ENCODE data around the gene FOSL2.

Gene FOSL2

DNA sequence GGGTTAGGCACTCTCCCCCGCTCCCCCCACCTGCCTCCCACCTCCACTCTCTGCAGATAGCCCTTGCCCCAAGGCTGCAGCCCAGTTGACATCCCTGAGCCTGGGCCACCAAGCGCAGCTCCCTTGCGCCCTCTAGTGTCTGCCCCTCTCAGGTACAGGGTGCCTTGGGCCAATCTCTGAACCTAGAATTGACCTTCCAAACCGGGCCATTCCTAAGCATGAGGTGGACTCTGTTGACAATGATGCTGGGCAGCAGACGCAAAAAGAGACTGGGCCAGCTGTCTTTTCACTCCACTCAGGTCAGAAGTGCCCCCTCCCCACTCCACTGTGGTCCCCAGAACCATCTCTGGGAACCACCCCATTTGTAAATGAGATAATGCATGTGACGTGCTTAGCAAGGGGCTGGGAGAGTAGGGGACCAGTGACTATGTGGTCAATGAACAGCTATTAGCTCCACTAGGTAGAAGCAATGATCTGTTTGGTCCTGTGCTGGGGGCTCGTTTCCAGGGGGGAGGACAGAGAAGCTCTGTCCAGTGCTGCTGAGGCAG, 60.0 kb downstream of the FOSL2 start (continued):
- TF ChIP-seq, protein P1, sequence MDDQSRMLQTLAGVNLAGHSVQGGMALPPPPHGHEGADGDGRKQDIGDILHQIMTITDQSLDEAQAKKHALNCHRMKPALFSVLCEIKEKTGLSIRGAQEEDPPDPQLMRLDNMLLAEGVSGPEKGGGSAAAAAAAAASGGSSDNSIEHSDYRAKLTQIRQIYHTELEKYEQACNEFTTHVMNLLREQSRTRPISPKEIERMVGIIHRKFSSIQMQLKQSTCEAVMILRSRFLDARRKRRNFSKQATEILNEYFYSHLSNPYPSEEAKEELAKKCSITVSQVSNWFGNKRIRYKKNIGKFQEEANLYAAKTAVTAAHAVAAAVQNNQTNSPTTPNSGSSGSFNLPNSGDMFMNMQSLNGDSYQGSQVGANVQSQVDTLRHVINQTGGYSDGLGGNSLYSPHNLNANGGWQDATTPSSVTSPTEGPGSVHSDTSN (CRISPR knock-in tag; IDR thresholded peaks at IDR 0.05), result no peak
- TF ChIP-seq EGR2 (tag by site-specific recombination; IDR thresholded peaks at IDR 0.05; ENCODE audit: low read depth), result peak; percentile 81; the same call in 1 of the 2 replicates
- no peak for TF ChIP-seq ZNF23 (tag by site-specific recombination; IDR thresholded peaks at IDR 0.05; ENCODE audit: borderline replicate concordance)
- no peak for TF ChIP-seq ZNF514 (tag by site-specific recombination; IDR thresholded peaks at IDR 0.05)
- TF ChIP-seq ZNF302 (tag by site-specific recombination; IDR thresholded peaks at IDR 0.05; ENCODE audit: low read depth), result no peak
- TF ChIP-seq ZNF701 (tag by site-specific recombination; IDR thresholded peaks at IDR 0.05), result no peak
- TF ChIP-seq, protein P2, sequence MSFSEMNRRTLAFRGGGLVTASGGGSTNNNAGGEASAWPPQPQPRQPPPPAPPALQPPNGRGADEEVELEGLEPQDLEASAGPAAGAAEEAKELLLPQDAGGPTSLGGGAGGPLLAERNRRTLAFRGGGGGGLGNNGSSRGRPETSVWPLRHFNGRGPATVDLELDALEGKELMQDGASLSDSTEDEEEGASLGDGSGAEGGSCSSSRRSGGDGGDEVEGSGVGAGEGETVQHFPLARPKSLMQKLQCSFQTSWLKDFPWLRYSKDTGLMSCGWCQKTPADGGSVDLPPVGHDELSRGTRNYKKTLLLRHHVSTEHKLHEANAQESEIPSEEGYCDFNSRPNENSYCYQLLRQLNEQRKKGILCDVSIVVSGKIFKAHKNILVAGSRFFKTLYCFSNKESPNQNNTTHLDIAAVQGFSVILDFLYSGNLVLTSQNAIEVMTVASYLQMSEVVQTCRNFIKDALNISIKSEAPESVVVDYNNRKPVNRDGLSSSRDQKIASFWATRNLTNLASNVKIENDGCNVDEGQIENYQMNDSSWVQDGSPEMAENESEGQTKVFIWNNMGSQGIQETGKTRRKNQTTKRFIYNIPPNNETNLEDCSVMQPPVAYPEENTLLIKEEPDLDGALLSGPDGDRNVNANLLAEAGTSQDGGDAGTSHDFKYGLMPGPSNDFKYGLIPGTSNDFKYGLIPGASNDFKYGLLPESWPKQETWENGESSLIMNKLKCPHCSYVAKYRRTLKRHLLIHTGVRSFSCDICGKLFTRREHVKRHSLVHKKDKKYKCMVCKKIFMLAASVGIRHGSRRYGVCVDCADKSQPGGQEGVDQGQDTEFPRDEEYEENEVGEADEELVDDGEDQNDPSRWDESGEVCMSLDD (tag by site-specific recombination; IDR thresholded peaks at IDR 0.05), result no peak
- TF ChIP-seq, protein P3, sequence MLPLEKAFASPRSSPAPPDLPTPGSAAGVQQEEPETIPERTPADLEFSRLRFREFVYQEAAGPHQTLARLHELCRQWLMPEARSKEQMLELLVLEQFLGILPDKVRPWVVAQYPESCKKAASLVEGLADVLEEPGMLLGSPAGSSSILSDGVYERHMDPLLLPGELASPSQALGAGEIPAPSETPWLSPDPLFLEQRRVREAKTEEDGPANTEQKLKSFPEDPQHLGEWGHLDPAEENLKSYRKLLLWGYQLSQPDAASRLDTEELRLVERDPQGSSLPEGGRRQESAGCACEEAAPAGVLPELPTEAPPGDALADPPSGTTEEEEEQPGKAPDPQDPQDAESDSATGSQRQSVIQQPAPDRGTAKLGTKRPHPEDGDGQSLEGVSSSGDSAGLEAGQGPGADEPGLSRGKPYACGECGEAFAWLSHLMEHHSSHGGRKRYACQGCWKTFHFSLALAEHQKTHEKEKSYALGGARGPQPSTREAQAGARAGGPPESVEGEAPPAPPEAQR (tag by site-specific recombination; IDR thresholded peaks at IDR 0.05), result no peak
- TF ChIP-seq ZNF830 (tag by site-specific recombination; IDR thresholded peaks at IDR 0.05; ENCODE audit: low read depth), result no peak
- no peak for TF ChIP-seq FEZF1 (tag by site-specific recombination; IDR thresholded peaks at IDR 0.05)
- TF ChIP-seq, protein P4, sequence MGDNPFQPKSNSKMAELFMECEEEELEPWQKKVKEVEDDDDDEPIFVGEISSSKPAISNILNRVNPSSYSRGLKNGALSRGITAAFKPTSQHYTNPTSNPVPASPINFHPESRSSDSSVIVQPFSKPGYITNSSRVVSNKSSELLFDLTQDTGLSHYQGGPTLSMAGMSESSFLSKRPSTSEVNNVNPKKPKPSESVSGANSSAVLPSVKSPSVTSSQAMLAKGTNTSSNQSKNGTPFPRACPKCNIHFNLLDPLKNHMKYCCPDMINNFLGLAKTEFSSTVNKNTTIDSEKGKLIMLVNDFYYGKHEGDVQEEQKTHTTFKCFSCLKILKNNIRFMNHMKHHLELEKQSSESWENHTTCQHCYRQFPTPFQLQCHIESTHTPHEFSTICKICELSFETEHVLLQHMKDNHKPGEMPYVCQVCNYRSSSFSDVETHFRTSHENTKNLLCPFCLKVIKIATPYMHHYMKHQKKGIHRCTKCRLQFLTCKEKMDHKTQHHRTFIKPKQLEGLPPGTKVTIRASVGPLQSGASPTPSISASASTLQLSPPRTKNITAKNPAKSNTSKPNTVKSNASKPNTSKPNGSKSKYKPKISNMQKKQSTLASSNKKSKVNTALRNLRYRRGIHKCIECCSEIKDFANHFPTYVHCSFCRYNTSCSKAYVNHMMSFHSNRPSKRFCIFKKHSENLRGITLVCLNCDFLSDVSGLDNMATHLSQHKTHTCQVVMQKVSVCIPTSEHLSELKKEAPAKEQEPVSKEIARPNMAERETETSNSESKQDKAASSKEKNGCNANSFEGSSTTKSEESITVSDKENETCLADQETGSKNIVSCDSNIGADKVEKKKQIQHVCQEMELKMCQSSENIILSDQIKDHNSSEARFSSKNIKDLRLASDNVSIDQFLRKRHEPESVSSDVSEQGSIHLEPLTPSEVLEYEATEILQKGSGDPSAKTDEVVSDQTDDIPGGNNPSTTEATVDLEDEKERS (tag by site-specific recombination; IDR thresholded peaks at IDR 0.05), result no peak
- TF ChIP-seq, protein P5, sequence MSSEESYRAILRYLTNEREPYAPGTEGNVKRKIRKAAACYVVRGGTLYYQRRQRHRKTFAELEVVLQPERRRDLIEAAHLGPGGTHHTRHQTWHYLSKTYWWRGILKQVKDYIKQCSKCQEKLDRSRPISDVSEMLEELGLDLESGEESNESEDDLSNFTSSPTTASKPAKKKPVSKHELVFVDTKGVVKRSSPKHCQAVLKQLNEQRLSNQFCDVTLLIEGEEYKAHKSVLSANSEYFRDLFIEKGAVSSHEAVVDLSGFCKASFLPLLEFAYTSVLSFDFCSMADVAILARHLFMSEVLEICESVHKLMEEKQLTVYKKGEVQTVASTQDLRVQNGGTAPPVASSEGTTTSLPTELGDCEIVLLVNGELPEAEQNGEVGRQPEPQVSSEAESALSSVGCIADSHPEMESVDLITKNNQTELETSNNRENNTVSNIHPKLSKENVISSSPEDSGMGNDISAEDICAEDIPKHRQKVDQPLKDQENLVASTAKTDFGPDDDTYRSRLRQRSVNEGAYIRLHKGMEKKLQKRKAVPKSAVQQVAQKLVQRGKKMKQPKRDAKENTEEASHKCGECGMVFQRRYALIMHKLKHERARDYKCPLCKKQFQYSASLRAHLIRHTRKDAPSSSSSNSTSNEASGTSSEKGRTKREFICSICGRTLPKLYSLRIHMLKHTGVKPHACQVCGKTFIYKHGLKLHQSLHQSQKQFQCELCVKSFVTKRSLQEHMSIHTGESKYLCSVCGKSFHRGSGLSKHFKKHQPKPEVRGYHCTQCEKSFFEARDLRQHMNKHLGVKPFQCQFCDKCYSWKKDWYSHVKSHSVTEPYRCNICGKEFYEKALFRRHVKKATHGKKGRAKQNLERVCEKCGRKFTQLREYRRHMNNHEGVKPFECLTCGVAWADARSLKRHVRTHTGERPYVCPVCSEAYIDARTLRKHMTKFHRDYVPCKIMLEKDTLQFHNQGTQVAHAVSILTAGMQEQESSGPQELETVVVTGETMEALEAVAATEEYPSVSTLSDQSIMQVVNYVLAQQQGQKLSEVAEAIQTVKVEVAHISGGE (tag by site-specific recombination; conservative IDR thresholded peaks at IDR 0.05; ENCODE audit: low read depth), result no peak
- TF ChIP-seq ZBTB1 (tag by site-specific recombination; IDR thresholded peaks at IDR 0.05), result no peak
- TF ChIP-seq ZNF707 (tag by site-specific recombination; IDR thresholded peaks at IDR 0.05), result no peak
- TF ChIP-seq ZNF558 (tag by site-specific recombination; IDR thresholded peaks at IDR 0.05), result no peak
- TF ChIP-seq, protein P6, sequence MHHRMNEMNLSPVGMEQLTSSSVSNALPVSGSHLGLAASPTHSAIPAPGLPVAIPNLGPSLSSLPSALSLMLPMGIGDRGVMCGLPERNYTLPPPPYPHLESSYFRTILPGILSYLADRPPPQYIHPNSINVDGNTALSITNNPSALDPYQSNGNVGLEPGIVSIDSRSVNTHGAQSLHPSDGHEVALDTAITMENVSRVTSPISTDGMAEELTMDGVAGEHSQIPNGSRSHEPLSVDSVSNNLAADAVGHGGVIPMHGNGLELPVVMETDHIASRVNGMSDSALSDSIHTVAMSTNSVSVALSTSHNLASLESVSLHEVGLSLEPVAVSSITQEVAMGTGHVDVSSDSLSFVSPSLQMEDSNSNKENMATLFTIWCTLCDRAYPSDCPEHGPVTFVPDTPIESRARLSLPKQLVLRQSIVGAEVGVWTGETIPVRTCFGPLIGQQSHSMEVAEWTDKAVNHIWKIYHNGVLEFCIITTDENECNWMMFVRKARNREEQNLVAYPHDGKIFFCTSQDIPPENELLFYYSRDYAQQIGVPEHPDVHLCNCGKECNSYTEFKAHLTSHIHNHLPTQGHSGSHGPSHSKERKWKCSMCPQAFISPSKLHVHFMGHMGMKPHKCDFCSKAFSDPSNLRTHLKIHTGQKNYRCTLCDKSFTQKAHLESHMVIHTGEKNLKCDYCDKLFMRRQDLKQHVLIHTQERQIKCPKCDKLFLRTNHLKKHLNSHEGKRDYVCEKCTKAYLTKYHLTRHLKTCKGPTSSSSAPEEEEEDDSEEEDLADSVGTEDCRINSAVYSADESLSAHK (tag by site-specific recombination; IDR thresholded peaks at IDR 0.05), result no peak
- no peak for TF ChIP-seq TCF7L2 (IDR thresholded peaks at IDR 0.05; ENCODE audit: borderline replicate concordance, low read depth, low read length)
- 0 out of 2 replicates have a peak, but pooled peaks have one; percentile 24 for TF ChIP-seq ZNF391 (tag by site-specific recombination; IDR thresholded peaks at IDR 0.05; ENCODE audit: borderline replicate concordance, low read depth)

Data from HEK293 (cell line).